ENCODE data around the gene TGFB2. TPM values are rescaled to one million over a fixed set of nuclear protein-coding genes. Genes with fewer than 3 reads are reported as not detected.

Gene TGFB2
- polyA plus RNA-seq, 1 donor from 2014 or later = 0.10 TPM

- Histone ChIP-seq H2AFZ (ENCODE audit: low read depth, low read length) (no peak overlapping the region), H3K27me3 (ENCODE audit: insufficient read depth, low read depth, low read length) (no peaks in the 10 kb centered on the region), H3K79me2 (replicated peaks; ENCODE audit: insufficient read depth, low read length) (no peaks in the 10 kb centered on the region), H3K4me2 (ENCODE audit: low read length) (no peak overlapping the region), H3K9ac (ENCODE audit: low read length) (no peak overlapping the region), H3K9me2 (ENCODE audit: insufficient read depth, low read length) (no peaks in the 10 kb centered on the region), H3K4me3 (ENCODE audit: low read length) (no peak overlapping the region), H3K27ac (ENCODE audit: low read length) (no peak overlapping the region), H3F3A (ENCODE audit: insufficient read depth, low read length, poor library complexity, severe bottlenecking) (no peaks in the 10 kb centered on the region), H3K9me3 (ENCODE audit: low read length) (no peaks in the 10 kb centered on the region), H4K20me1 (ENCODE audit: insufficient read depth) (no peaks in the 10 kb centered on the region), H3K36me3 (ENCODE audit: insufficient read depth, low read length) (no peaks in the 10 kb centered on the region)
- TF ChIP-seq EZH2 (IDR thresholded peaks at IDR 0.05; ENCODE audit: borderline replicate concordance, insufficient read depth, low read length, poor library complexity, severe bottlenecking) = no peak
- no peak for TF ChIP-seq POLR2AphosphoS5 (IDR thresholded peaks at IDR 0.05)
- no peak for TF ChIP-seq SMC3 (conservative IDR thresholded peaks at IDR 0.05; ENCODE audit: poor library complexity)
- TF ChIP-seq RAD21 (conservative IDR thresholded peaks at IDR 0.05) = no peak
- no peak for TF ChIP-seq CTCF (IDR thresholded peaks at IDR 0.05; ENCODE audit: poor library complexity, severe bottlenecking)
- no peak for TF ChIP-seq EP300 (conservative IDR thresholded peaks at IDR 0.05; ENCODE audit: poor library complexity, severe bottlenecking)
- TF ChIP-seq MXI1 (conservative IDR thresholded peaks at IDR 0.05; ENCODE audit: poor library complexity, severe bottlenecking) = no peak
- TF ChIP-seq TAF1 (IDR thresholded peaks at IDR 0.05; ENCODE audit: low read depth) = no peak
- no peak for TF ChIP-seq REST (IDR thresholded peaks at IDR 0.05; ENCODE audit: borderline replicate concordance)
Measured at GRCh38 chr1:218390618-218391017, 45.5 kb downstream of the TGFB2 start.

- no peak overlapping the region for H2AFZ ChIP-seq (ENCODE audit: low read depth, low read length)
- H3K4me3 ChIP-seq (ENCODE audit: low read length) = no peak overlapping the region
- no peaks in the 10 kb centered on the region for H3K79me2 ChIP-seq (replicated peaks; ENCODE audit: insufficient read depth, low read length)
- H3K9me3 ChIP-seq (ENCODE audit: low read length) = no peaks in the 10 kb centered on the region
- H3K4me2 ChIP-seq (ENCODE audit: low read length) = no peak overlapping the region
- no peaks in the 10 kb centered on the region for H3K36me3 ChIP-seq (ENCODE audit: insufficient read depth, low read length)
- no peaks in the 10 kb centered on the region for H4K20me1 ChIP-seq (ENCODE audit: insufficient read depth)
- no peaks in the 10 kb centered on the region for H3K9me2 ChIP-seq (ENCODE audit: insufficient read depth, low read length)
- H3F3A ChIP-seq (ENCODE audit: insufficient read depth, low read length, poor library complexity, severe bottlenecking) = no peaks in the 10 kb centered on the region
- TF ChIP-seq REST (IDR thresholded peaks at IDR 0.05; ENCODE audit: borderline replicate concordance) (no peak), POLR2AphosphoS5 (IDR thresholded peaks at IDR 0.05) (no peak), RAD21 (conservative IDR thresholded peaks at IDR 0.05) (no peak), MXI1 (conservative IDR thresholded peaks at IDR 0.05; ENCODE audit: poor library complexity, severe bottlenecking) (no peak), TAF1 (IDR thresholded peaks at IDR 0.05; ENCODE audit: low read depth) (no peak), EZH2 (IDR thresholded peaks at IDR 0.05; ENCODE audit: borderline replicate concordance, insufficient read depth, low read length, poor library complexity, severe bottlenecking) (no peak), EP300 (conservative IDR thresholded peaks at IDR 0.05; ENCODE audit: poor library complexity, severe bottlenecking) (no peak), SMC3 (conservative IDR thresholded peaks at IDR 0.05; ENCODE audit: poor library complexity) (no peak), CTCF (IDR thresholded peaks at IDR 0.05; ENCODE audit: poor library complexity, severe bottlenecking) (no peak)
- no peak overlapping the region for H3K27ac ChIP-seq (ENCODE audit: low read length)
- H3K9ac ChIP-seq (ENCODE audit: low read length) = no peak overlapping the region
- H3K27me3 ChIP-seq (ENCODE audit: insufficient read depth, low read depth, low read length) = no peaks in the 10 kb centered on the region
Measured at GRCh38 chr1:218392780-218393179, 47.6 kb downstream of the TGFB2 start.

Measured in neural cell (in vitro differentiated cells).